Fibroblast of villous mesenchyme (primary cell): ENCODE results near the gene FBXO38. TPM values are rescaled to one million over a fixed set of nuclear protein-coding genes. Genes with fewer than 3 reads are reported as not detected.
"Not testable (repeated sequence)": the region's sequence is repeated elsewhere in the genome, so short reads cannot be mapped to it uniquely, and the experiment has no call there.

Experiments used
- DNase-seq: peaks from one replicate; pipeline ENCODE4 v3.0.0-alpha.2; 2010; ENCODE audit warnings: low read depth
- H3K4me3 ChIP-seq: 2 replicates; pipeline ENCODE4 v1.5.1; 2011; ENCODE audit warnings: low read depth, mild to moderate bottlenecking, low read length
- total RNA-seq: library from RNA; depleted of rRNA; stranded (reverse); fragments of >200 nt; gene quantifications from 2 replicates; pipeline ENCODE4 v1.2.3, GENCODE V29; 2012
- TF ChIP-seq, protein P1 (sequence below): IDR thresholded peaks from 2 replicates; pipeline ENCODE4 v1.5.1; 2012; ENCODE audit warnings: low read depth, mild to moderate bottlenecking, low read length; ENCODE audit not compliant: insufficient read depth

FBXO38 gene
- total RNA-seq, 1 donor = 74.7 TPM

DNA sequence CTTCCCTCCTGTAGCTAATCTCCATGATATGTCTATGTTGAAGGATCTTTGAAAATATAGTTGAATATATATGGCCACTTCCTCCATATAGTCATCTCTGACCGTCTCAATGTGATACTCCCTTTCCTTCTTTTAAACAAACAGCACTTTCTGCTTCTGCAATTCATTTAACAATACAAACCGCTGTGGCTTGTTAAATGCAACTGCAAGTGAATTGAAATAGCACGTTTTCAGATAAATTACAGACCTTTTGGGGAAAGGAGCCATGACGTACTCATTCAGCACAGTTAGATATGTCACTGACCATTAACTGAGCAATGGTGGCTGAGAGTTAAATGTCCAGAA is 82.5 kb downstream of the FBXO38 start:
- TF ChIP-seq, protein P1, sequence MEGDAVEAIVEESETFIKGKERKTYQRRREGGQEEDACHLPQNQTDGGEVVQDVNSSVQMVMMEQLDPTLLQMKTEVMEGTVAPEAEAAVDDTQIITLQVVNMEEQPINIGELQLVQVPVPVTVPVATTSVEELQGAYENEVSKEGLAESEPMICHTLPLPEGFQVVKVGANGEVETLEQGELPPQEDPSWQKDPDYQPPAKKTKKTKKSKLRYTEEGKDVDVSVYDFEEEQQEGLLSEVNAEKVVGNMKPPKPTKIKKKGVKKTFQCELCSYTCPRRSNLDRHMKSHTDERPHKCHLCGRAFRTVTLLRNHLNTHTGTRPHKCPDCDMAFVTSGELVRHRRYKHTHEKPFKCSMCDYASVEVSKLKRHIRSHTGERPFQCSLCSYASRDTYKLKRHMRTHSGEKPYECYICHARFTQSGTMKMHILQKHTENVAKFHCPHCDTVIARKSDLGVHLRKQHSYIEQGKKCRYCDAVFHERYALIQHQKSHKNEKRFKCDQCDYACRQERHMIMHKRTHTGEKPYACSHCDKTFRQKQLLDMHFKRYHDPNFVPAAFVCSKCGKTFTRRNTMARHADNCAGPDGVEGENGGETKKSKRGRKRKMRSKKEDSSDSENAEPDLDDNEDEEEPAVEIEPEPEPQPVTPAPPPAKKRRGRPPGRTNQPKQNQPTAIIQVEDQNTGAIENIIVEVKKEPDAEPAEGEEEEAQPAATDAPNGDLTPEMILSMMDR = no peak

DNA sequence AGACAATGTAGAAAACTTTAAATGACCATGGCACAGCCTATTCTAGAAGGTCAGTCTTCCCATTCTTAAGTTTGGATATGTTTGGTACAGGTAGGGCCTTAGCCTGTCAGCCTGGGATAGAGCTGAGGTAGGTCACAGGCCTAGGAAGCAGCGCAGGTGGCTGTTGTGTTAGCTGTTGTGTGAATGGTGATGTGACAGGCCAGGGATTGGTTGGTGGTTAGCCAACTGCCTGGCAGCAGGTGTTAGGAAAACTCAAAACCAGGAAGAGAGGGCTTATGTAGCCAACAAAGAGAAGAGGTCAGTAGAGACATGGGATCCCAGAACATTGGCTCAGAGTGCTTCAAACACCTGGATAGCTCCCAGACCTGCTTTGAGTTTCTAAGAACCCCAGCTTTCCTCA is 84.2 kb downstream of the FBXO38 start:
- TF ChIP-seq, protein P1 = no peak
- no peak for DNase-seq
- H3K4me3 ChIP-seq = no peak overlapping the region

More for the DNA sequence above, 82.5 kb downstream of the FBXO38 start:
- no peak for DNase-seq
- no peak overlapping the region for H3K4me3 ChIP-seq

DNA sequence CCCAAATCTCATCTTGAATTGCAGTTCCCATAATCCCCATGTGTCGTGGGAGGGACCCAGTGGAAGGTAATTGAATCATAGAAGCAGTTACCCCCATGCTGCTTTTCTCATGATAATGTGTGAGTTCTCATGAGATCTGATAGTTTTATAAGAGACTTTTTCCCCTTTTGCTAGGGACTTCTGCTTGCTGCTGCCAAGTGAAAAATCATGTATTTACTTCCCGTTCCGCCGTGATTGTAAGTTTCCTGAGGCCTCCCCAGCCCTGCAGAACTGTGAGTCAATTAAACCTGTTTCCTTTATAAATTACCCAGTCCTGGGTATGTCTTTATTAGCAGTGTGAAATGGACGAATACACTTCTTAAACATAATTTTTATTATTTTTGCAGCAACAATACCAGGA is 85.0 kb downstream of the FBXO38 start:
- H3K4me3 ChIP-seq, DNase-seq: not testable (repeated sequence)

DNA sequence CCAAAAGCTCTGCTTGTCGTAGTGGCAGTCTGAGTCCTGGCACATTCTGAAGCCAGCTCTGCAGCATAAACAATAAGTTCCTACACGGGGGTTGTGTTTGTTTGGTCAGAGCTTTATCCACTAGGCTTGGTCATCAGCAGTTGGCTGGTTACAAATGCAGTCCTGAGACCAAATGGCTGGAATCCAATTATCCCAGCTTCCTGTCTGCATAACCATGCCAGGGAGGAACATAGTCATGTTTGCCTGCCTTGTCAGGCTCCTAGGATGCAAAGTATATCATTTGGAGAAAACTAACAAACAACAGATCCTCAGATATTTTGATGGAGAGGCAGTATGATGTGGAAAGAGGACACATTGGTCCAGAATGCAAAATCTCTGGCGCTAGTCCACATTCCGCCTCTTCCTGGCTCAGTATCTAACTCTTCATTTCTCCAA is 85.8 kb downstream of the FBXO38 start:
- no peak for DNase-seq

DNA sequence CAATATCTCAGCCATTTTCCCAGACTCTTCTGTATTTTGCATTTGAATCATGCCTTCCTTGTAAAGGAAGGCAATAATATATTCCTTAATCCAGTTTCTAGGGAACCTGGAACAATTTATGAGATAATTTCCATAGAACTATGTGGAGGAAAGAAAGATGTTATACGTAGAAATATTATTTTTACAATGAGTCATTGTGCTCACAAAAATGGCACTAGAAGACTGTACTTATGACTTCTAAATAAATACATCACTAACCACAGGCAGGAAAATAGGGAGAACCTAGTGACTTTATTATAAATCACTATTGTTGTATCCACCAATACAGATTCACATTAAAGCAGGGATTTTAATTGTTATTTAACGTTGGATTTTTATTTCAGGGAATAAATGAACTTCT is 87.6 kb downstream of the FBXO38 start:
- no peak for DNase-seq
- TF ChIP-seq, protein P1 = no peak

More for the DNA sequence above, 85.8 kb downstream of the FBXO38 start:
- H3K4me3 ChIP-seq = no peak overlapping the region
- TF ChIP-seq, protein P1 = no peak

DNA sequence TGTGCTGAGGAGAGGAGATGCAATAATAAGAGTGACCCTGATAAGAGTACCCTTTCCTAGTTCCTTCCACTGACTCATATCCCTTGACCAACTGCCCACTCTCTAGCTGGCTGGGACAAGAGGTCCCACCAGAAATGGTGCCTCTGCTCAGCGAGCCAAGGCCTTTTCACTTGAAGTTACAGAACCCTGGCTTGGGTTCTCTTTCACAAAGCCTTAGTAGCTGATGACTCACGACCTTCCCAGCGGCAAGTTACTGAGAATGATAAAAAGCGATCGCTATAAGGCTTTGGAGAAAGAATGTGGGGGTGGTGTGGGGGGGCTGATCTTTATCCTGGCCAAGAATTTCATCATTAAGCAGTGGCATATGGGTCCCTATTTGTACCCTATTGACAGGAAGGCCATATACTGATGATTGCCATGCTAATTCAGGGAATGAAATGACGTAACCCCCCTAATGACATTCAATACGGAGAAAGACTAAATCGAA is 90.3 kb downstream of the FBXO38 start:
- no peak overlapping the region for H3K4me3 ChIP-seq
- TF ChIP-seq, protein P1 = no peak
- DNase-seq = no peak

More for the DNA sequence above, 87.6 kb downstream of the FBXO38 start:
- no peak overlapping the region for H3K4me3 ChIP-seq

DNA sequence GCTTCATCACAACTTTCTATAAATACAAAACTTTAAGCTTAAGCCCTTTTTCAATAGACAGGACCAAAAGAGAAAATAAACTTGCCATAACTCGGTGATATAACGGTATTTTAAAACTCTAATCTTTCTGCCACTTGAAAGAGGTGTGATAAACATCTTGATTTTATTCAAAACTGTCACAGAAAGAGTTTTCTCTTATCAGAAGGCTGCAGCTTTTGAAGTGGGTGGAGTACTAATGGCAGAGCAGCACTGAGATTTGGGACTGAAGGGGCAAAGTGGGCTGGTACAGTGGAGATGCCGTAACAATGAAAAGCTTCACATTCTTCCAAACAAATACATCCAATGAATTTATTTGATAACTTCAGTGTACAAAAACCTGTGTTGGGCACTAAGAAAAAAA is 92.5 kb downstream of the FBXO38 start:
- no peak overlapping the region for H3K4me3 ChIP-seq
- TF ChIP-seq, protein P1 = no peak
- no peak for DNase-seq
